ENCODE measurements around the gene OR10J5.

- TF ChIP-seq CTCF (conservative IDR thresholded peaks at IDR 0.05; ENCODE audit: low read depth in 2 of 2) (no peak), POLR2AphosphoS5 (IDR thresholded peaks at IDR 0.05; ENCODE audit: low read depth) (no peak), EZH2 (IDR thresholded peaks at IDR 0.05; ENCODE audit: low read depth, unreplicated experiment) (no peak), CREB1 (CRISPR knock-in tag; IDR thresholded peaks at IDR 0.05; ENCODE audit: low read depth) (no peak), JUNB (IDR thresholded peaks at IDR 0.05; ENCODE audit: unreplicated experiment) (no peak), EZH2phosphoT487 (IDR thresholded peaks at IDR 0.05; ENCODE audit: unreplicated experiment) (no peak), REST (IDR thresholded peaks at IDR 0.05; ENCODE audit: unreplicated experiment) (no peak), ZNF331 (CRISPR knock-in tag; IDR thresholded peaks at IDR 0.05; ENCODE audit: low read depth) (no peak), ZNF114 (CRISPR knock-in tag; IDR thresholded peaks at IDR 0.05) (no peak)
Observed at GRCh38 chr1:159535907-159536306, at the start of gene OR10J5.

Measured in GM23338 (cell line).